ENCODE results near the gene ITGBL1. TPM values are rescaled to one million over a fixed set of nuclear protein-coding genes. Genes with fewer than 3 reads are reported as not detected.

The ITGBL1 gene
- total and polyA plus RNA-seq, 2 experiments from 2014 or later = 0.29 TPM; not detected in 1

DNA sequence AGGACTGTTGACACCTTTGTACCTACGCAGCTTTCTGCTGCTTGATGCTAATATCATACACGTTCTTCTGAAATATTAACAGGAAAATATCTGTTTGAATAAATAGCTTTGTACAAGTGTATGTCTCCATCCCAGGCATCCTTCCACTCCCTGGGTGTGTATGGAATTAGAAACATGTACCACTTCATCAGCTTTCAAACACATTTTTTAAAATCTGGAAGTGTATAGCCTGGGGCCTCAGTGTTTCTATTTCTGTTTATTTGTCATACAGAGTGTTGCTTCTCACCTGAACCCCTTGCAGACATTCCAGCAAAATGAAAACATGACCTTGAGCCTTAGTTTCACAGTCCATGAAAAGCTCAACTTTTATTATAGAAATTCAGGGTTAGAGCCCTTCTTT lies 168.6 kb downstream of the ITGBL1 start:
- Histone ChIP-seq H3K4me1 (ENCODE audit: insufficient read depth) (peaks cover 11% of the 10 kb centered on the region), H4K20me1 (replicated peaks; ENCODE audit: insufficient read depth) (no peaks in the 10 kb centered on the region), H3K4me3 (no peak overlapping the region), H3K27me3 (ENCODE audit: insufficient read depth) (no peaks in the 10 kb centered on the region), H2AFZ (no peak overlapping the region), H3K79me2 (replicated peaks; ENCODE audit: insufficient read depth) (no peaks in the 10 kb centered on the region), H3K9me2 (ENCODE audit: insufficient read depth) (no peaks in the 10 kb centered on the region; the same call in 1 of the 2 replicates), H3K36me3 (ENCODE audit: insufficient read depth) (no peaks in the 10 kb centered on the region), H3K4me2 (no peak overlapping the region), H3K27ac (ENCODE audit: low read depth) (no peak overlapping the region), H3F3A (replicated peaks; ENCODE audit: low read depth) (no peaks in the 10 kb centered on the region)
- Mint-ChIP-seq H3K4me1 (peaks cover 19% of the 10 kb centered on the region), H3K4me3 (no peak overlapping the region), H3K9me3 (no peaks in the 10 kb centered on the region), H3K36me3 (ENCODE audit: low read depth) (no peaks in the 10 kb centered on the region), H3K27ac (no peak overlapping the region), H3K27me3 (ENCODE audit: insufficient read depth, low read depth, poor library complexity) (no peaks in the 10 kb centered on the region)
- ATAC-seq (no peak), DNase-seq (ENCODE audit: low spot score) (no peak)
- TF ChIP-seq, protein P1, sequence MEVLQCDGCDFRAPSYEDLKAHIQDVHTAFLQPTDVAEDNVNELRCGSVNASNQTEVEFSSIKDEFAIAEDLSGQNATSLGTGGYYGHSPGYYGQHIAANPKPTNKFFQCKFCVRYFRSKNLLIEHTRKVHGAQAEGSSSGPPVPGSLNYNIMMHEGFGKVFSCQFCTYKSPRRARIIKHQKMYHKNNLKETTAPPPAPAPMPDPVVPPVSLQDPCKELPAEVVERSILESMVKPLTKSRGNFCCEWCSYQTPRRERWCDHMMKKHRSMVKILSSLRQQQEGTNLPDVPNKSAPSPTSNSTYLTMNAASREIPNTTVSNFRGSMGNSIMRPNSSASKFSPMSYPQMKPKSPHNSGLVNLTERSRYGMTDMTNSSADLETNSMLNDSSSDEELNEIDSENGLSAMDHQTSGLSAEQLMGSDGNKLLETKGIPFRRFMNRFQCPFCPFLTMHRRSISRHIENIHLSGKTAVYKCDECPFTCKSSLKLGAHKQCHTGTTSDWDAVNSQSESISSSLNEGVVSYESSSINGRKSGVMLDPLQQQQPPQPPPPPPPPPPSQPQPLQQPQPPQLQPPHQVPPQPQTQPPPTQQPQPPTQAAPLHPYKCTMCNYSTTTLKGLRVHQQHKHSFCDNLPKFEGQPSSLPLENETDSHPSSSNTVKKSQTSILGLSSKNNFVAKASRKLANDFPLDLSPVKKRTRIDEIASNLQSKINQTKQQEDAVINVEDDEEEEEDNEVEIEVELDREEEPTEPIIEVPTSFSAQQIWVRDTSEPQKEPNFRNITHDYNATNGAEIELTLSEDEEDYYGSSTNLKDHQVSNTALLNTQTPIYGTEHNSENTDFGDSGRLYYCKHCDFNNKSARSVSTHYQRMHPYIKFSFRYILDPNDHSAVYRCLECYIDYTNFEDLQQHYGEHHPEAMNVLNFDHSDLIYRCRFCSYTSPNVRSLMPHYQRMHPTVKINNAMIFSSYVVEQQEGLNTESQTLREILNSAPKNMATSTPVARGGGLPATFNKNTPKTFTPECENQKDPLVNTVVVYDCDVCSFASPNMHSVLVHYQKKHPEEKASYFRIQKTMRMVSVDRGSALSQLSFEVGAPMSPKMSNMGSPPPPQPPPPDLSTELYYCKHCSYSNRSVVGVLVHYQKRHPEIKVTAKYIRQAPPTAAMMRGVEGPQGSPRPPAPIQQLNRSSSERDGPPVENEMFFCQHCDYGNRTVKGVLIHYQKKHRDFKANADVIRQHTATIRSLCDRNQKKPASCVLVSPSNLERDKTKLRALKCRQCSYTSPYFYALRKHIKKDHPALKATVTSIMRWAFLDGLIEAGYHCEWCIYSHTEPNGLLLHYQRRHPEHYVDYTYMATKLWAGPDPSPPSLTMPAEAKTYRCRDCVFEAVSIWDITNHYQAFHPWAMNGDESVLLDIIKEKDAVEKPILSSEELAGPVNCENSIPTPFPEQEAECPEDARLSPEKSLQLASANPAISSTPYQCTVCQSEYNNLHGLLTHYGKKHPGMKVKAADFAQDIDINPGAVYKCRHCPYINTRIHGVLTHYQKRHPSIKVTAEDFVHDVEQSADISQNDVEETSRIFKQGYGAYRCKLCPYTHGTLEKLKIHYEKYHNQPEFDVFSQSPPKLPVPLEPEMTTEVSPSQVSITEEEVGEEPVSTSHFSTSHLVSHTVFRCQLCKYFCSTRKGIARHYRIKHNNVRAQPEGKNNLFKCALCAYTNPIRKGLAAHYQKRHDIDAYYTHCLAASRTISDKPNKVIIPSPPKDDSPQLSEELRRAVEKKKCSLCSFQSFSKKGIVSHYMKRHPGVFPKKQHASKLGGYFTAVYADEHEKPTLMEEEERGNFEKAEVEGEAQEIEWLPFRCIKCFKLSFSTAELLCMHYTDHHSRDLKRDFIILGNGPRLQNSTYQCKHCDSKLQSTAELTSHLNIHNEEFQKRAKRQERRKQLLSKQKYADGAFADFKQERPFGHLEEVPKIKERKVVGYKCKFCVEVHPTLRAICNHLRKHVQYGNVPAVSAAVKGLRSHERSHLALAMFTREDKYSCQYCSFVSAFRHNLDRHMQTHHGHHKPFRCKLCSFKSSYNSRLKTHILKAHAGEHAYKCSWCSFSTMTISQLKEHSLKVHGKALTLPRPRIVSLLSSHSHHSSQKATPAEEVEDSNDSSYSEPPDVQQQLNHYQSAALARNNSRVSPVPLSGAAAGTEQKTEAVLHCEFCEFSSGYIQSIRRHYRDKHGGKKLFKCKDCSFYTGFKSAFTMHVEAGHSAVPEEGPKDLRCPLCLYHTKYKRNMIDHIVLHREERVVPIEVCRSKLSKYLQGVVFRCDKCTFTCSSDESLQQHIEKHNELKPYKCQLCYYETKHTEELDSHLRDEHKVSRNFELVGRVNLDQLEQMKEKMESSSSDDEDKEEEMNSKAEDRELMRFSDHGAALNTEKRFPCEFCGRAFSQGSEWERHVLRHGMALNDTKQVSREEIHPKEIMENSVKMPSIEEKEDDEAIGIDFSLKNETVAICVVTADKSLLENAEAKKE (CRISPR knock-in tag; IDR thresholded peaks at IDR 0.05) = no peak
- no peak for TF ChIP-seq ZNF114 (CRISPR knock-in tag; IDR thresholded peaks at IDR 0.05)

DNA sequence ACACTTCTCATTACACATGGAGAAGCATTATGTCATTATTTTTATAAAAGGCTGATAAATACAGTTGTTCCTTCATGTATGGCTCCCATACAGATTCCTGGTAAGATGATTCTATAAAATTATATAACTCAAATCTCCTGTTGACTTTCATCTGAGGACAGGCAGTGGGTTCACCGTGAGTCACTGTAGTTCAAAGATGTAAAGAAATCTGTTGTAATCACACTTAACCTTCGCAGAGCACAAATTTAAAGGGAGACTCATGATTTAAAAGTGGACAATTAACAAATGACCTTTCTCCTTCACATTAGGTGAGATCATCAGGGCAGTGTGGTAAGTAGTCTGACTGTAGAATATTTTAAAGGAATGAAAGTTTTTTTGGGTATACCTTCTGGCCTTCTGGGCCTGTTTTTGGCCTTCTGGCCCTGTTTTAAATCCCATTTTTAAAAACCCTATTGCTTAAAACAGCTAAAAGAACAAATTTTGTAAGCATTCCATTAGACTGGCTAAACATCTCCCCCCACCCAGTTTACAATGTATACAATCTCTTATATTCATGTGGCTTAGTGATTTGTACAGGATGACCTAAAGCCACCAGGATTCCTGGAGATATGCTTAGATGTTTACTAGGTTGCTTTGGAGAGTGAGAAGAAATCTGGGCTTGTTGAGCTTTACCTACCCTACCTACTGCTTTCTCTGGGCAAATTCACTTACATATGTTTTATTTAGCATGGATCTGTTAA lies 171.2 kb downstream of the ITGBL1 start:
- peaks cover 21% of the 10 kb centered on the region for H3K4me1 Mint-ChIP-seq
- no peak overlapping the region for H3K4me3 ChIP-seq
- H3K4me2 ChIP-seq = peak overlapping the region; percentile 58; the same call in 1 of the 2 replicates
- no peak overlapping the region for H3K4me3 Mint-ChIP-seq
- ATAC-seq = no peak
- no peaks in the 10 kb centered on the region for H3K27me3 ChIP-seq (ENCODE audit: insufficient read depth)
- no peaks in the 10 kb centered on the region; the same call in 1 of the 2 replicates for H3K9me2 ChIP-seq (ENCODE audit: insufficient read depth)
- peak overlapping the region; percentile 67; the same call in 1 of the 2 replicates for H3K27ac Mint-ChIP-seq
- H2AFZ ChIP-seq = peak overlapping the region; percentile 61; the same call in 1 of the 2 replicates
- H3K36me3 ChIP-seq (ENCODE audit: insufficient read depth) = no peaks in the 10 kb centered on the region
- H3K36me3 Mint-ChIP-seq (ENCODE audit: low read depth) = no peaks in the 10 kb centered on the region
- H3K27ac ChIP-seq (ENCODE audit: low read depth) = no peak overlapping the region
- no peaks in the 10 kb centered on the region for H3K9me3 Mint-ChIP-seq
- peaks cover 3% of the 10 kb centered on the region for H3K27me3 Mint-ChIP-seq (ENCODE audit: insufficient read depth, low read depth, poor library complexity)
- no peaks in the 10 kb centered on the region for H3F3A ChIP-seq (replicated peaks; ENCODE audit: low read depth)
- H3K4me1 ChIP-seq (ENCODE audit: insufficient read depth) = peaks cover 11% of the 10 kb centered on the region
- no peak for DNase-seq (ENCODE audit: low spot score)
- H3K79me2 ChIP-seq (replicated peaks; ENCODE audit: insufficient read depth) = no peaks in the 10 kb centered on the region
- H4K20me1 ChIP-seq (replicated peaks; ENCODE audit: insufficient read depth) = no peaks in the 10 kb centered on the region
- TF ChIP-seq EZH2phosphoT487 (IDR thresholded peaks at IDR 0.05; ENCODE audit: unreplicated experiment) = no peak
- no peak for TF ChIP-seq CTCF (conservative IDR thresholded peaks at IDR 0.05; ENCODE audit: low read depth in 2 of 2)
- TF ChIP-seq CREB1 (CRISPR knock-in tag; IDR thresholded peaks at IDR 0.05; ENCODE audit: low read depth) = no peak
- no peak for TF ChIP-seq EZH2 (IDR thresholded peaks at IDR 0.05; ENCODE audit: low read depth, unreplicated experiment)
- no peak for TF ChIP-seq NANOG (IDR thresholded peaks at IDR 0.05; ENCODE audit: borderline replicate concordance)

All from GM23338 (cell line).